ENCODE measurements around the gene STXBP6.

STXBP6 gene

GRCh38 chr14:24798911-24799462 is 251.0 kb downstream of the STXBP6 start:
- no peaks in the 10 kb centered on the region for H3K4me1 ChIP-seq (ENCODE audit: control insufficient read depth, insufficient read depth, low read length)
- no peaks in the 10 kb centered on the region for H3K36me3 ChIP-seq (ENCODE audit: control insufficient read depth, insufficient read depth, low read length)
- H3K9me3 ChIP-seq (ENCODE audit: control insufficient read depth, low read length) = no peaks in the 10 kb centered on the region
- H3K9ac ChIP-seq (ENCODE audit: low read length) = no peak overlapping the region
- H3K27me3 ChIP-seq (ENCODE audit: control insufficient read depth, insufficient read depth, low read length) = no peaks in the 10 kb centered on the region
- H3K4me3 ChIP-seq (ENCODE audit: low read length) = no peak overlapping the region

- no peaks in the 10 kb centered on the region for H3K27me3 ChIP-seq (ENCODE audit: control insufficient read depth, insufficient read depth, low read length)
- H3K4me1 ChIP-seq (ENCODE audit: control insufficient read depth, insufficient read depth, low read length) = no peaks in the 10 kb centered on the region
- no peak overlapping the region for H3K4me3 ChIP-seq (ENCODE audit: low read length)
- H3K9ac ChIP-seq (ENCODE audit: low read length) = no peak overlapping the region
- H3K36me3 ChIP-seq (ENCODE audit: control insufficient read depth, insufficient read depth, low read length) = no peaks in the 10 kb centered on the region
- no peaks in the 10 kb centered on the region for H3K9me3 ChIP-seq (ENCODE audit: control insufficient read depth, low read length)
These were observed 254.5 kb downstream of the STXBP6 start for GRCh38 chr14:24795406-24795805.

- Histone ChIP-seq H3K9me3 (ENCODE audit: control insufficient read depth, low read length) (no peaks in the 10 kb centered on the region), H3K4me1 (ENCODE audit: control insufficient read depth, insufficient read depth, low read length) (peaks cover 4% of the 10 kb centered on the region), H3K9ac (ENCODE audit: low read length) (no peak overlapping the region), H3K36me3 (ENCODE audit: control insufficient read depth, insufficient read depth, low read length) (no peaks in the 10 kb centered on the region), H3K4me3 (ENCODE audit: low read length) (no peak overlapping the region), H3K27me3 (ENCODE audit: control insufficient read depth, insufficient read depth, low read length) (no peaks in the 10 kb centered on the region)
These were observed 255.2 kb downstream of the STXBP6 start for GRCh38 chr14:24794644-24795305.

- Histone ChIP-seq H3K4me1 (ENCODE audit: control insufficient read depth, insufficient read depth, low read length) (peaks cover 12% of the 10 kb centered on the region), H3K9ac (ENCODE audit: low read length) (no peak overlapping the region), H3K4me3 (ENCODE audit: low read length) (no peak overlapping the region), H3K27me3 (ENCODE audit: control insufficient read depth, insufficient read depth, low read length) (no peaks in the 10 kb centered on the region), H3K36me3 (ENCODE audit: control insufficient read depth, insufficient read depth, low read length) (no peaks in the 10 kb centered on the region), H3K9me3 (ENCODE audit: control insufficient read depth, low read length) (no peaks in the 10 kb centered on the region)
These were observed 259.8 kb downstream of the STXBP6 start for GRCh38 chr14:24790196-24790595.

- Histone ChIP-seq H3K27me3 (ENCODE audit: control insufficient read depth, insufficient read depth, low read length) (no peaks in the 10 kb centered on the region), H3K9me3 (ENCODE audit: control insufficient read depth, low read length) (no peaks in the 10 kb centered on the region), H3K4me1 (ENCODE audit: control insufficient read depth, insufficient read depth, low read length) (peaks cover 12% of the 10 kb centered on the region), H3K4me3 (ENCODE audit: low read length) (no peak overlapping the region), H3K9ac (ENCODE audit: low read length) (no peak overlapping the region), H3K36me3 (ENCODE audit: control insufficient read depth, insufficient read depth, low read length) (no peaks in the 10 kb centered on the region)
These were observed 260.5 kb downstream of the STXBP6 start for GRCh38 chr14:24789378-24789884.

- Histone ChIP-seq H3K4me3 (ENCODE audit: low read length) (no peak overlapping the region), H3K36me3 (ENCODE audit: control insufficient read depth, insufficient read depth, low read length) (no peaks in the 10 kb centered on the region), H3K27me3 (ENCODE audit: control insufficient read depth, insufficient read depth, low read length) (no peaks in the 10 kb centered on the region), H3K9me3 (ENCODE audit: control insufficient read depth, low read length) (no peaks in the 10 kb centered on the region), H3K4me1 (ENCODE audit: control insufficient read depth, insufficient read depth, low read length) (peaks cover 12% of the 10 kb centered on the region), H3K9ac (ENCODE audit: low read length) (no peak overlapping the region)
These were observed 264.2 kb downstream of the STXBP6 start for GRCh38 chr14:24785698-24786097.

GRCh38 chr14:24784981-24785380 is 265.0 kb downstream of the STXBP6 start:
- peaks cover 11% of the 10 kb centered on the region for H3K4me1 ChIP-seq (ENCODE audit: control insufficient read depth, insufficient read depth, low read length)
- no peak overlapping the region for H3K9ac ChIP-seq (ENCODE audit: low read length)
- H3K27me3 ChIP-seq (ENCODE audit: control insufficient read depth, insufficient read depth, low read length) = no peaks in the 10 kb centered on the region
- H3K36me3 ChIP-seq (ENCODE audit: control insufficient read depth, insufficient read depth, low read length) = no peaks in the 10 kb centered on the region
- no peak overlapping the region for H3K4me3 ChIP-seq (ENCODE audit: low read length)
- no peaks in the 10 kb centered on the region for H3K9me3 ChIP-seq (ENCODE audit: control insufficient read depth, low read length)

- Histone ChIP-seq H3K27me3 (ENCODE audit: control insufficient read depth, insufficient read depth, low read length) (no peaks in the 10 kb centered on the region), H3K4me3 (ENCODE audit: low read length) (no peak overlapping the region), H3K9ac (ENCODE audit: low read length) (no peak overlapping the region), H3K9me3 (ENCODE audit: control insufficient read depth, low read length) (no peaks in the 10 kb centered on the region), H3K4me1 (ENCODE audit: control insufficient read depth, insufficient read depth, low read length) (no peaks in the 10 kb centered on the region), H3K36me3 (ENCODE audit: control insufficient read depth, insufficient read depth, low read length) (no peaks in the 10 kb centered on the region)
These were observed 266.2 kb downstream of the STXBP6 start for GRCh38 chr14:24783791-24784190.

- H3K9me3 ChIP-seq (ENCODE audit: control insufficient read depth, low read length) = no peaks in the 10 kb centered on the region
These were observed 269.7 kb downstream of the STXBP6 start for GRCh38 chr14:24780281-24780680.

GRCh38 chr14:24777678-24778077 is 272.3 kb downstream of the STXBP6 start:
- H3K36me3 ChIP-seq (ENCODE audit: control insufficient read depth, insufficient read depth, low read length) = no peaks in the 10 kb centered on the region
- H3K9ac ChIP-seq (ENCODE audit: low read length) = no peak overlapping the region
- H3K4me3 ChIP-seq (ENCODE audit: low read length) = no peak overlapping the region
- H3K27me3 ChIP-seq (ENCODE audit: control insufficient read depth, insufficient read depth, low read length) = no peaks in the 10 kb centered on the region
- H3K9me3 ChIP-seq (ENCODE audit: control insufficient read depth, low read length) = no peaks in the 10 kb centered on the region
- H3K4me1 ChIP-seq (ENCODE audit: control insufficient read depth, insufficient read depth, low read length) = no peaks in the 10 kb centered on the region

More at GRCh38 chr14:24780281-24780680, 269.7 kb downstream of the STXBP6 start:
- Histone ChIP-seq H3K4me3 (ENCODE audit: low read length) (no peak overlapping the region), H3K4me1 (ENCODE audit: control insufficient read depth, insufficient read depth, low read length) (no peaks in the 10 kb centered on the region), H3K36me3 (ENCODE audit: control insufficient read depth, insufficient read depth, low read length) (no peaks in the 10 kb centered on the region), H3K9ac (ENCODE audit: low read length) (no peak overlapping the region), H3K27me3 (ENCODE audit: control insufficient read depth, insufficient read depth, low read length) (no peaks in the 10 kb centered on the region)

GRCh38 chr14:24775950-24776349 is 274.0 kb downstream of the STXBP6 start:
- H3K36me3 ChIP-seq (ENCODE audit: control insufficient read depth, insufficient read depth, low read length) = no peaks in the 10 kb centered on the region
- no peaks in the 10 kb centered on the region for H3K9me3 ChIP-seq (ENCODE audit: control insufficient read depth, low read length)
- H3K4me1 ChIP-seq (ENCODE audit: control insufficient read depth, insufficient read depth, low read length) = no peaks in the 10 kb centered on the region
- no peaks in the 10 kb centered on the region for H3K27me3 ChIP-seq (ENCODE audit: control insufficient read depth, insufficient read depth, low read length)
- H3K9ac ChIP-seq (ENCODE audit: low read length) = no peak overlapping the region
- H3K4me3 ChIP-seq (ENCODE audit: low read length) = no peak overlapping the region

GRCh38 chr14:24774187-24774915 is 275.6 kb downstream of the STXBP6 start:
- H3K27me3 ChIP-seq (ENCODE audit: control insufficient read depth, insufficient read depth, low read length) = no peaks in the 10 kb centered on the region
- H3K36me3 ChIP-seq (ENCODE audit: control insufficient read depth, insufficient read depth, low read length) = no peaks in the 10 kb centered on the region
- H3K4me1 ChIP-seq (ENCODE audit: control insufficient read depth, insufficient read depth, low read length) = no peaks in the 10 kb centered on the region
- no peaks in the 10 kb centered on the region for H3K9me3 ChIP-seq (ENCODE audit: control insufficient read depth, low read length)
- no peak overlapping the region for H3K9ac ChIP-seq (ENCODE audit: low read length)
- no peak overlapping the region for H3K4me3 ChIP-seq (ENCODE audit: low read length)

Data from mucosa of stomach (tissue), 1 donor.